ENCODE results near the gene ART3. TPM values are rescaled to one million over a fixed set of nuclear protein-coding genes. Genes with fewer than 3 reads are reported as not detected.

The ART3 gene
- total and polyA plus RNA-seq, 9 of the 15 experiments (the other 6 are each of a cell fraction or from before 2014, with no cell fraction given), result 0.69 to 1.4 (median 1.1) TPM; not detected in 1

GRCh38 chr4:76058888-76059426 lies 15.6 kb upstream of the ART3 start (continued):
- TF ChIP-seq ELK3 (CRISPR knock-in tag; IDR thresholded peaks at IDR 0.05) (no peak), TAF9B (IDR thresholded peaks at IDR 0.05; ENCODE audit: partially characterized antibody) (peak; percentile 76), LEF1 (IDR thresholded peaks at IDR 0.05) (peak; percentile 46; the same call in 1 of the 2 replicates), RFX5 (IDR thresholded peaks at IDR 0.05; ENCODE audit: low read depth, low read length) (no peak), ZNF253 (CRISPR knock-in tag; conservative IDR thresholded peaks at IDR 0.05) (no peak), DDX20 (tag; IDR thresholded peaks at IDR 0.05; ENCODE audit: low read depth) (no peak), HDAC1 (IDR thresholded peaks at IDR 0.05) (no peak), ZNF583 (CRISPR knock-in tag; IDR thresholded peaks at IDR 0.05) (no peak), GABPB2 (CRISPR knock-in tag; conservative IDR thresholded peaks at IDR 0.05) (no peak), ZBTB43 (CRISPR knock-in tag; IDR thresholded peaks at IDR 0.05) (no peak), E2F6 (IDR thresholded peaks at IDR 0.05; ENCODE audit: borderline replicate concordance in 1 of 2, extremely low read depth in 1 of 2, insufficient read depth in 1 of 2, insufficient read length in 1 of 2, low read depth in 1 of 2, low read length in 1 of 2, poor library complexity in 1 of 2, severe bottlenecking in 1 of 2) (no peak), CEBPB (tag; IDR thresholded peaks at IDR 0.05) (peak; percentile 53), HNRNPH1 (optimal IDR thresholded peaks at IDR 0.05; ENCODE audit: low read depth, low read length) (no peak), RBFOX2 (IDR thresholded peaks at IDR 0.05; ENCODE audit: low read depth, low read length) (no peak), TEAD4 (IDR thresholded peaks at IDR 0.05; ENCODE audit: low read length) (peak; percentile 81), TEAD4 (CRISPR knock-in tag; IDR thresholded peaks at IDR 0.05; ENCODE audit: borderline replicate concordance) (no peak), RFX1 (IDR thresholded peaks at IDR 0.05) (no peak), PHTF2 (CRISPR knock-in tag; IDR thresholded peaks at IDR 0.05) (no peak), GATAD2B (IDR thresholded peaks at IDR 0.05; ENCODE audit: borderline replicate concordance) (no peak), ZNF444 (CRISPR knock-in tag; IDR thresholded peaks at IDR 0.05) (no peak), ADNP (tag; IDR thresholded peaks at IDR 0.05) (no peak), NKRF (IDR thresholded peaks at IDR 0.05; ENCODE audit: borderline replicate concordance) (no peak), SLC30A9 (CRISPR knock-in tag; IDR thresholded peaks at IDR 0.05) (no peak), CBFA2T2 (conservative IDR thresholded peaks at IDR 0.05) (peak; percentile 78), KLF1 (tag; IDR thresholded peaks at IDR 0.05) (no peak), BMI1 (IDR thresholded peaks at IDR 0.05; ENCODE audit: low read length) (no peak), ZFP1 (CRISPR knock-in tag; IDR thresholded peaks at IDR 0.05) (no peak)
